Measurements from ENCODE around the gene CFAP300. TPM values are rescaled to one million over a fixed set of nuclear protein-coding genes. Genes with fewer than 3 reads are reported as not detected.

The CFAP300 gene
- total and polyA plus RNA-seq, 8 donors = 4.9 to 12.1 (median 8.1) TPM

DNA sequence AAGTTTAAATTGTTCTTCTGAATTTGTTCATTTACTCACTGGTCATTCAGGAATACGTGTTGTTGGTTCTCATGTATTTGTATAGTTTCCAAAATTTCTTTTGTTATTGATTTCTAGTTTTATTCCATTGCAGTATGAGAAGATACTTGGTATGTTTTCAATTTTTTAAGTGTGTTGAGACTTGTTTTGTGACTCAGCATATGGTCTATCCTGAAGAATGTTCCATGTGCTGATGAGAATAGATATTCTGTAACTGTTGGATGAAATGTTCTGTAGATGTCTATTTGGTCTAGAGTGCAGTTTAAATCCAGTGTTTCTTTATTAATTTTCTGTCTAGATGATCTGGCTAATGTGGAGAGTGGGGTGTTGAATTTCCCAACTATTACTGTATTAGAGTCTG lies 23.5 kb downstream of the CFAP300 start:
- Histone ChIP-seq H3K27ac (no peak overlapping the region), H3K4me1 (no peaks in the 10 kb centered on the region), H3K27me3 (no peaks in the 10 kb centered on the region), H3K9me3 (peaks cover 0 to 29% of the 10 kb centered on the region in 2 donors), H3K4me3 (no peak overlapping the region), H3K36me3 (no peaks in the 10 kb centered on the region)
- intact Hi-C loops (cut with DNase I) = no loop called here
- TF ChIP-seq, protein P1, sequence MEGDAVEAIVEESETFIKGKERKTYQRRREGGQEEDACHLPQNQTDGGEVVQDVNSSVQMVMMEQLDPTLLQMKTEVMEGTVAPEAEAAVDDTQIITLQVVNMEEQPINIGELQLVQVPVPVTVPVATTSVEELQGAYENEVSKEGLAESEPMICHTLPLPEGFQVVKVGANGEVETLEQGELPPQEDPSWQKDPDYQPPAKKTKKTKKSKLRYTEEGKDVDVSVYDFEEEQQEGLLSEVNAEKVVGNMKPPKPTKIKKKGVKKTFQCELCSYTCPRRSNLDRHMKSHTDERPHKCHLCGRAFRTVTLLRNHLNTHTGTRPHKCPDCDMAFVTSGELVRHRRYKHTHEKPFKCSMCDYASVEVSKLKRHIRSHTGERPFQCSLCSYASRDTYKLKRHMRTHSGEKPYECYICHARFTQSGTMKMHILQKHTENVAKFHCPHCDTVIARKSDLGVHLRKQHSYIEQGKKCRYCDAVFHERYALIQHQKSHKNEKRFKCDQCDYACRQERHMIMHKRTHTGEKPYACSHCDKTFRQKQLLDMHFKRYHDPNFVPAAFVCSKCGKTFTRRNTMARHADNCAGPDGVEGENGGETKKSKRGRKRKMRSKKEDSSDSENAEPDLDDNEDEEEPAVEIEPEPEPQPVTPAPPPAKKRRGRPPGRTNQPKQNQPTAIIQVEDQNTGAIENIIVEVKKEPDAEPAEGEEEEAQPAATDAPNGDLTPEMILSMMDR (IDR thresholded peaks at IDR 0.05) = no peak
- ATAC-seq (no peak), DNase-seq (no peak)

DNA sequence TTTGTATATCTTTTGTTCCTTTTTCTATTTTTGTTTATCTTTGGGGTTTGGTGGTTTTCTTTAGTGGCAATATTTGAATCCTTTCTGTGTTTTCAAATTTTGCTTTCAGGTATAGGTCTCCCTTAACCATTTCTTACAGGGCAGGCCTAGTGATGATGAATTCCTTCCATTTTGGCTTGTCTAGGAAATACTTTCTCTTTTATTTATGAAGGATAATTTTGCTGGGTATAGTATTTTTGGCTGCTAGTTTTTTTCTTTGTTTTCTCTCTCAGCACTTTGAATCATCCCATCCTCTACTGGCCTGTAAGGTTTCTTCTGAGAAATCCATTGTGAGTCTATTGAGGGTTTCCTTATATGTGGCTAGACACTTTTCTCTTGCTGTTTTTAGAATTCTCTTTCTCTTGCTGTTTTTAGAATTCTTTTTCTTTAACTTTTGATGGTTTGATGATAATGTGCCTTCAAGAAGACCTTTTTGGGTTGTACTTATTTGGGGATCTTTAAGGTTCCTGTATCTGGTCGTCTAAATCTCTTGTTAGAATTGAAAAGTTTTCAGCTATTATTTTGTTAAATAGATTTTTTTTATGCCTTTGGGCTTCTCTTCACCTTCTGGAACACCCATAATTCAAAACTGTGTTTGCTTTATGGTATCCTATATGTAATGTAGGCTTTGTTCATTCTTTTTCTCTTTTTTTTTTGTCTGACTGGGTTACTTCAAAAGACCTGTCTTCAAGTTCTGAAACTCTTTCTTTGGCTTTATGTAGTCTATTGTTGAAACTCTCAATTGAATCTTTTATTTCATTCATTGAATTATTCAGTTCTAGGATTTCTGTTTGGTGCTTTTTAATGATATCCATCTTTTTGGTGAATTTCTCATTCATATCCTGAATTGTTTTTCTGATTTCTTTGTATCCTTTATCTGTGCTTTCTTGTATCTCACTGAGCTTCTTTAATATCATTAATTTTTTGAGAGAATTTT lies 24.5 kb downstream of the CFAP300 start:
- TF ChIP-seq, protein P1 (IDR thresholded peaks at IDR 0.05) = no peak
- DNase-seq (no peak), ATAC-seq (no peak)
- Histone ChIP-seq H3K36me3 (no peaks in the 10 kb centered on the region), H3K4me1 (no peaks in the 10 kb centered on the region), H3K4me3 (no peak overlapping the region), H3K9me3 (peaks cover 0 to 29% of the 10 kb centered on the region in 2 donors), H3K27ac (no peak overlapping the region), H3K27me3 (no peaks in the 10 kb centered on the region)
- intact Hi-C loops (cut with DNase I) = no loop called here

DNA sequence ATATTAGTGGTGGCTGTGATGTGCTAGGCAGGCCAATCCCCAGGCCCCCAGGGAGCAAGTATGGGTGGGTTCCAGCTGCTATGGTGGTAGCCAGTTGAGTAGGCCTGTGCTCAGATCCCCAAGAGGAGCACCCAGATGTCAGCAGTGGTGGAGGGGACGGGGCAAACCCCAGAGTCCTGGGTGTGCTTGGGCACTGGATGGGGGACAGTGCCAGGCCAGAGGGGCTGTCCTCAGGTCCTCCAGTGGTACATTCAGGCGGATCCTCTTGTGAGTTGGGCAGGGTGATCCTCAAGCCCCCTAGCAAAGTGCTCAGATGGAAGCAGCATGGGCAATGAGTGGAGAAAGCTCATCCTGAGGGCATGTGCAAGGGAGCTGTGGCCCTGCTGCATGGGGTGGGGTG lies 26.0 kb downstream of the CFAP300 start:
- no peak for ATAC-seq
- no peak overlapping the region for H3K4me3 ChIP-seq
- TF ChIP-seq, protein P1 (IDR thresholded peaks at IDR 0.05) = no peak
- no peak overlapping the region for H3K27ac ChIP-seq
- peaks cover 0 to 29% of the 10 kb centered on the region in 2 donors for H3K9me3 ChIP-seq
- no peaks in the 10 kb centered on the region for H3K27me3 ChIP-seq
- H3K4me1 ChIP-seq = no peaks in the 10 kb centered on the region
- H3K36me3 ChIP-seq = no peaks in the 10 kb centered on the region
- DNase-seq = no peak
- intact Hi-C loops (cut with DNase I) = no loop called here

DNA sequence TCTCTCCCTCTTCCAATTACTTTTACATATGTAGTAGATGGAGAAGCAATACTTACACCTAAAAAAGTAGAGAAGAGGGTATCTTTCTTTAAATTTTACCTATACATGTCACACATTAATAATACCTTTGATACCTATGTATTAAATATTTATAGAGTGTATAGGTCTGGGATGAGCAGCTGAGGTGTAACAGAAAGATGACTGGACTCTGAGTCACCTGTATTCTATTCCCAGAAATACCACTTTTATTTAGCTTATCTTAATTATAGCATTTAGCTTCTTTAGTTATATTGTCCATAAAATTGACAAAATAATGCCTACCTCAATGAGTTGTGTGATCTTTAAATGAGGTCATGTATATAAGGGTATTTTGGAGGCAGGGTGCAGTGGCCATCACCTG lies 32.4 kb downstream of the CFAP300 start:
- no peak overlapping the region for H3K4me3 ChIP-seq
- H3K27me3 ChIP-seq = no peaks in the 10 kb centered on the region
- no peaks in the 10 kb centered on the region for H3K36me3 ChIP-seq
- no peaks in the 10 kb centered on the region for H3K4me1 ChIP-seq
- DNase-seq = no peak
- H3K9me3 ChIP-seq = no peaks in the 10 kb centered on the region
- ATAC-seq = no peak
- H3K27ac ChIP-seq = no peak overlapping the region
- intact Hi-C loops (cut with DNase I) = no loop called here
- TF ChIP-seq, protein P1 (IDR thresholded peaks at IDR 0.05) = no peak

DNA sequence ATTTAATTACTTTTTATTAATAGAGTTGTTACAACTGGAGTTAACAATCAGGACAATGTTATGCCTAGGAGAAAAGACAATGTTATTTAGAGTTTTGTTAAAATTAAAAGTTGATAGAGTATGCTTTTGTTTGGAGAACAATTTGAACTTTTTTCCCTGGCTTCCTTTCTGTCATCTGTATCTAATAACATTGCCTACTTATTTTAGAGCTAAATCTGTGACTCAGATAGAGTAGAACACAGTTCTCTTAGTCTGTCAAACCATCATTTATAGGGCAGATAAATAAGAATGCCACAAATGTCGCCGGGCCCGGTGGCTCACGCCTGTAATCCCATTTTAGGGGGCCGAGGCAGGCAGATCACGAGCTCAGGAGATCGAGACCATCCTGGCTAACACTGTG lies 34.1 kb downstream of the CFAP300 start:
- Histone ChIP-seq H3K9me3 (no peaks in the 10 kb centered on the region), H3K36me3 (no peaks in the 10 kb centered on the region), H3K4me1 (no peaks in the 10 kb centered on the region), H3K27me3 (no peaks in the 10 kb centered on the region), H3K27ac (no peak overlapping the region), H3K4me3 (no peak overlapping the region)
- intact Hi-C loops (cut with DNase I) = no loop called here
- DNase-seq = no peak
- TF ChIP-seq, protein P1 (IDR thresholded peaks at IDR 0.05) = no peak
- no peak for ATAC-seq

Measured in left lung (tissue), 10 donors.